ENCODE results near the gene GPR61.

GRCh38 chr1:109531826-109532364 lies 7.8 kb upstream of the GPR61 start:
- TF ChIP-seq BHLHE40 (IDR thresholded peaks at IDR 0.05; ENCODE audit: borderline replicate concordance) (no peak), HDGF (IDR thresholded peaks at IDR 0.05; ENCODE audit: borderline replicate concordance) (no peak)
